ENCODE data around the gene SCGB1D2.
"Not testable (repeated sequence)": the region's sequence is repeated elsewhere in the genome, so short reads cannot be mapped to it uniquely, and the experiment has no call there.

Gene SCGB1D2, protein sequence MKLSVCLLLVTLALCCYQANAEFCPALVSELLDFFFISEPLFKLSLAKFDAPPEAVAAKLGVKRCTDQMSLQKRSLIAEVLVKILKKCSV

DNA sequence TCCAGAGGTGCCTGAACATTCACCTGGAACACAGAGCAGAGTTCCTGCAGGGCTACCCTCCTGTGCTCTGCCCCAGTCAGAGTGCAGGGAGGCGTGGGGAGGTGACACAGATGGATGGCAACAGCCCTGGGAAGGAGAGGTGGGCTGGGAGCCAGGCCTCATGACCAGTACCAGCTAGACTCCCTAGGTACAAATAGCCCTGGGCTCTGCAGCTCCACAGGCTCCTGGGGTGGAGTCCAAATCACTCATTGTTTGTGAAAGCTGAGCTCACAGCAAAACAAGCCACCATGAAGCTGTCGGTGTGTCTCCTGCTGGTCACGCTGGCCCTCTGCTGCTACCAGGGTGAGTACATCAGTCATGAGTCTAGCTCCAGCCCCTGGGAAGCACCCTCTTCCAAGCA, at the start of gene SCGB1D2:
Gene SCGB1D2 (plus strand): TSS at position 219 of the 400 bp plus-strand sequence. CDS start 69 bp downstream, at position 288.
- Mint-ChIP-seq H3K27me3 (peaks cover 34% of the 10 kb centered on the region), H3K36me3 (ENCODE audit: low read depth) (no peaks in the 10 kb centered on the region), H3K4me1 (no peaks in the 10 kb centered on the region), H3K27ac (no peak within 1 kb of the TSS), H3K4me3 (no peak within 1 kb of the TSS), H3K9me3 (no peaks in the 10 kb centered on the region)
- DNase-seq (no peak), ATAC-seq (no peak)

DNA sequence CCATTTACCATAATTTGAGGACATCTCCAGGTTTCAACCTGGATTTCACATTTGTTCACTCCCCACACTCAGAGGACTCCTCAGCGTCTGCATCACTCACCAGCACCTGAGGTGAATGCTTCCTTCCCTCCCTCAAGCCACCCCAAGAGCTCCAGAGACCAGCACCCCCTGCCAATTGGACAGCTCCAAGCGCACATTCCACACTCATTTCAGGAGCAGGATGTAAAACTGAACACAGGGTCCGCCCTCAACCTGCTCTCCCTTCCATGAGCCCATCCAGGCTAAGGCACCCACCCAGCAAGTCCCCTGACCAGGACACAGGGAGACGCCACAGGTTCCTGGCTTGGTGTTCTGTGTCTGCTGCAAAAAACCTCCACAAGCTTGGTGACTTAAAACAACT, 48.1 kb upstream of the SCGB1D2 start:
- peaks cover 33% of the 10 kb centered on the region for H3K27me3 Mint-ChIP-seq
- no peaks in the 10 kb centered on the region for H3K36me3 Mint-ChIP-seq (ENCODE audit: low read depth)
- DNase-seq (no peak), ATAC-seq (no peak)
- no peaks in the 10 kb centered on the region for H3K9me3 Mint-ChIP-seq
- no peak overlapping the region for H3K4me3 Mint-ChIP-seq
- no peaks in the 10 kb centered on the region for H3K4me1 Mint-ChIP-seq
- H3K27ac Mint-ChIP-seq = no peak overlapping the region

DNA sequence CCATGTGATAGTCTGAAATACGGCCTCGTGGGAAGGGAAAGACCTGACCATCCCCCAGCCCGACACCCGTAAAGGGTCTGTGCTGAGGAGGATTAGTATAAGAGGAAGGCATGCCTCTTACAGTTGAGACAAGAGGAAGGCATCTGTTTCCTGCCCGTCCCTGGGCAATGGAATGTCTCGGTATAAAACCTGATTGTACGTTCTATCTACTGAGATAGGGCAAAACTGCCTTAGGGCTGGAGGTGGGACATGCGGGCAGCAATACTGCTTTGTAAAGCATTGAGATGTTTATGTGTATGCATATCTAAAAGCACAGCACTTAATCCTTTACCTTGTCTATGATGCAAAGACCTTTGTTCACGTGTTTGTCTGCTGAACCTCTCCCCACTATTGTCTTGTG, 47.0 kb upstream of the SCGB1D2 start:
- not testable (repeated sequence) for ATAC-seq; H3K4me1 Mint-ChIP-seq; DNase-seq; H3K36me3 Mint-ChIP-seq (ENCODE audit: low read depth); H3K9me3 Mint-ChIP-seq; H3K27ac Mint-ChIP-seq; H3K4me3 Mint-ChIP-seq
- H3K27me3 Mint-ChIP-seq = peaks cover 26% of the 10 kb centered on the region

DNA sequence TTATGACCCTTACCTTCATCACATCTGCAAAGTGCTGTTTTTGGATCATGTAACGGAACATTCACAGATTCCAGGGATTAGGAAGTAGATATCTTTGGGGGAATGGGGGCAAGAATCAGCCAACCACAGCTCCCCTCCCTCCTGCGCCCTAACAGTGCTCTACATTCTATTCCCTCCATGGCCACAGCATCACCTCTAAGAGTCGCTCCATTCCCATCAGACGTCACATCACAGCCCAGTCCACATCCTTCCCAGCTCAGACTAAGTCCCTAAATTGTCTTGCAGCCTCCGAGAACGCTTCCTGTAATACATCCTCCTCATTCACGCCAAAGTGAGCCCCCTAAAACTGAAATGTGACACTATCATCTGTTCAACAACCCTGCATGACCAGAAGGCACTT, 46.1 kb upstream of the SCGB1D2 start:
- ATAC-seq (no peak), DNase-seq (no peak)
- Mint-ChIP-seq H3K4me3 (no peak overlapping the region), H3K27ac (no peak overlapping the region), H3K27me3 (peaks cover 27% of the 10 kb centered on the region), H3K9me3 (no peaks in the 10 kb centered on the region), H3K4me1 (no peaks in the 10 kb centered on the region), H3K36me3 (ENCODE audit: low read depth) (no peaks in the 10 kb centered on the region)

DNA sequence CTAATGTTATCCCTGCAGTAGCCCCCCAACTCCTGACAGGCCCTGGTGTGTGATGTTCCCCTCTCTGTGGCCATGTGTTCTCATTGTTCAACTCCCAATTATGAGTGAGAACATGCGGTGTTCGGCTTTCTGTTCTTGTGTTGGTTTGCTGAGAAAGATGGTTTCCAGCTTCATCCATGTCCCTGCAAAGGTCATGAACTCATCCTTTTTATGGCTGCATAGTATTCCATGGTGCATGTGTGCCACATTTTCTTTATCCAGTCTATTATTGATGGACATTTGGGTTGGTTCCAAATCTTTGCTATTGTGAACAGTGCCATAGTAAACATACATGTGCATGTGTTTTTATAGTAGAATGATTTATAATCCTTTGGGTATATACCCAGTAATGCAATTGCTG, 44.6 kb upstream of the SCGB1D2 start:
- H3K36me3 Mint-ChIP-seq (ENCODE audit: low read depth); DNase-seq; H3K4me3 Mint-ChIP-seq; H3K4me1 Mint-ChIP-seq; H3K27ac Mint-ChIP-seq; H3K9me3 Mint-ChIP-seq; ATAC-seq: not testable (repeated sequence)
- H3K27me3 Mint-ChIP-seq = peaks cover 28% of the 10 kb centered on the region

DNA sequence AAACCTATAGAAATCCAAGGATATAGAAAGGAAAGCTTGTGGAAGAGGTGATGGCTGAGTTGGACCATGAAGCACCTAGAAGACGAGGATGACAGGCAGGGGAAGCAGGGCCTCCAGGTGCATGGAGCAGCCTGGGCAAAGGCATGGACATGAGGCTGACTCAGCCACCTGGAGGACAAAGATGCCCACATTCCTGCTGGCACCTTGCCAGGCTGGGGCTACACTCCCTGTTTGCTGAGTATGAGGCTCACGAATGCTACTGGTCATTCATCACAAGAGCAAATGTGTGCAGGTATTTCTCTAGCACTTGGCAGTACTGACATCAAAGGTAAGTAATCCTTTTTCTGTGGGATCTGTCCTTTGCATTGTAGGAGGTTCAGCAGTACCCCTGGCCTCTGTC, 40.7 kb upstream of the SCGB1D2 start:
- H3K4me1 Mint-ChIP-seq = no peaks in the 10 kb centered on the region
- H3K27ac Mint-ChIP-seq = no peak overlapping the region
- H3K4me3 Mint-ChIP-seq = no peak overlapping the region
- no peaks in the 10 kb centered on the region for H3K36me3 Mint-ChIP-seq (ENCODE audit: low read depth)
- DNase-seq = no peak
- ATAC-seq = no peak
- peaks cover 11% of the 10 kb centered on the region for H3K27me3 Mint-ChIP-seq
- no peaks in the 10 kb centered on the region for H3K9me3 Mint-ChIP-seq

DNA sequence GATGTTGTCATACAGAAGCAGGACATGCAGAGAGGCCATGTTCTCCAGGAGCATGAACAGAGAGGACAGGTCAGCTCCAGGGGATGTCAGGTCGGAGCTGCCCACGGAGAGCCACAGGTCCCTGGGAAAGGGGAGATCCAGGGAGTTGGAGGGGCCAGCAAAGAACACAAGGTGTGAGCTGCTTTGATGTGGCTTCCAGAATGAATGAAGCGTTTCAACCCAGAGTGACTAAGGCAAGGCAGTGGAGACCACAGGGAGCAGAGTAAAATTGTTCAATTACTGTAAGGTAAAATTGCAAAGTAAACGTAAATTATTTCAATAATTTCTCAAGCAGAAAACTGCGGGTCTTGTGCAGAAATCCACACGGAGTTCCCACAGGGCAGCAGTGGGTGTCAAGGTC, 39.1 kb upstream of the SCGB1D2 start:
- H3K4me3 Mint-ChIP-seq = no peak overlapping the region
- H3K36me3 Mint-ChIP-seq (ENCODE audit: low read depth) = no peaks in the 10 kb centered on the region
- DNase-seq (no peak), ATAC-seq (no peak)
- no peaks in the 10 kb centered on the region for H3K9me3 Mint-ChIP-seq
- peaks cover 9% of the 10 kb centered on the region for H3K27me3 Mint-ChIP-seq
- H3K4me1 Mint-ChIP-seq = no peaks in the 10 kb centered on the region
- H3K27ac Mint-ChIP-seq = no peak overlapping the region

DNA sequence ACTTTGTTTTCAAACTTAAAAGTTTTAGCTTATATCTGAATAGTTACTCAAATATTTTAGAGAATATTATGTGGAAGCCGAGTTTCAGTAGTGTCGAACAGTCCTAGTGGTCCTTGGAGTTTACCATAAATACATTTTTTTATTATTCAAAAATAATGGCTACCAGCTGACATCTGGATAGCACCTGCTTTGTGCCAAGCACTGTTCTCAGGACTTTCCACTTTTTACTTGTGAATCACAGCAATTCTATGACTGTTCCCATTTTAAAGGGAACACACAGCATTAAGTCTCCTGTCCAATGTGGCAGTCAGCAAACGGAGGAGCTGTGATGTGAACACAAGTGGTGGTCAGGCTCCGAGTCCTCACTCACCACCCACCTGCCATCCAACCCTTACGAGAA, 37.6 kb upstream of the SCGB1D2 start:
- no peaks in the 10 kb centered on the region for H3K9me3 Mint-ChIP-seq
- no peaks in the 10 kb centered on the region for H3K36me3 Mint-ChIP-seq (ENCODE audit: low read depth)
- no peak overlapping the region for H3K4me3 Mint-ChIP-seq
- ATAC-seq = no peak
- H3K27me3 Mint-ChIP-seq = peaks cover 14% of the 10 kb centered on the region
- DNase-seq = no peak
- peaks cover 1% of the 10 kb centered on the region for H3K4me1 Mint-ChIP-seq
- H3K27ac Mint-ChIP-seq = no peak overlapping the region

DNA sequence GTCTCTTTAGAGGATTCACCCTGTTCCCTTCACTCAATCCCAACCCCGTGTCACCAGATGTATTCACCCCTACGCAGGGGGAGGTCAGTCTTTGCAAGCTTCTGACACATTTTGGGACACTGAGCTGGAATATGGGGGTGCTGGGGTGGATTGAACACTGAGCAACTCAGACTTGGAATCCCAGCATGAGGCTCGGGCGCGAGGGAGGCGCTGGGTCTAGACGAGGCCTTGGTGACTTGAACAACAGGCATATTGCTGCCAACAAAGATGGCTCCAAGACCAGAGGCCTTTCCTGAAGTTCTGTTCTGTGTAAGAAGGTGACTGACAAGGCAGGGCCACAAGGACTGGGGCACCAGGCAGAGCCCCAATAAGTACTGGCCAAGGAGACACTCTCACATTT, 36.6 kb upstream of the SCGB1D2 start:
- H3K9me3 Mint-ChIP-seq = no peaks in the 10 kb centered on the region
- no peaks in the 10 kb centered on the region for H3K36me3 Mint-ChIP-seq (ENCODE audit: low read depth)
- H3K27me3 Mint-ChIP-seq = peaks cover 10% of the 10 kb centered on the region
- peaks cover 1% of the 10 kb centered on the region for H3K4me1 Mint-ChIP-seq
- no peak overlapping the region for H3K27ac Mint-ChIP-seq
- no peak overlapping the region for H3K4me3 Mint-ChIP-seq
- DNase-seq (no peak), ATAC-seq (no peak)

DNA sequence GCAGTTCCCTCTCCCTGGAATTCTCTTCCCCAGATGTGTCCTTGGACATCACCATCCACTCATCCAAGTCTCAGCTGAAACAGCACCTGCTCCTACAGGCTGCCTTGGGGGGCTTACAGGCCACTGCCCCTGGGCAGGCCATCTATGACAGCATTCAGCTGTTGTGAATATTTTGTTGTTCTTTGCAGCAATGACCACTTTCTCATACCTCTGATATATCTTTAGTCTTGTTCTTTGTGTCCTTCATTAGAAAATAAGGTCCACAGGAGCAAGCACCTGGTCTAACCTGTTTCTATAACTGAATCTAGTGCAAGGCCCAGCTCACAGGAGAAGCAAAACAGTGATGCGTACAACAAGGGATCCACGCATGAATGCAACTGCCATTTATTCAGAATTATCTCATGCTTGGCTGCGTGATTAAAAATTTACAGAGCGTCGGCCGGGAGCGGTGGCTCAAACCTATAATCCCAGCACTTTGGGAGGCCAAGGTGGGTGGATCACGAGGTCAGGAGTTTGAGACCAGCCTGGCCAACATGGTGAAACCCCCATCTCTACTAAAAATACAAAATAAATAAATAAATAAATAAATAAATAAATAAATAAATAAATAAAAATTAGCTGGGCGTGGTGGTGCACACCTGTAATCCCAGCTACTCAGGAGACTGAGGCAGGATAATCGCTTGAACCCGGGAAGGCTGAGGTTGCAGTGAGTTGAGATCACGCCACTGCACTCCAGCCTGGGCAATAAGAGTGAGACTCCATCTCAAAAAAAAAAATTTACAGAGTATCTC, 35.6 kb upstream of the SCGB1D2 start:
- not testable (repeated sequence) for H3K4me3 Mint-ChIP-seq; H3K36me3 Mint-ChIP-seq (ENCODE audit: low read depth); H3K9me3 Mint-ChIP-seq; DNase-seq; ATAC-seq; H3K27ac Mint-ChIP-seq; H3K4me1 Mint-ChIP-seq
- H3K27me3 Mint-ChIP-seq = peaks cover 10% of the 10 kb centered on the region

DNA sequence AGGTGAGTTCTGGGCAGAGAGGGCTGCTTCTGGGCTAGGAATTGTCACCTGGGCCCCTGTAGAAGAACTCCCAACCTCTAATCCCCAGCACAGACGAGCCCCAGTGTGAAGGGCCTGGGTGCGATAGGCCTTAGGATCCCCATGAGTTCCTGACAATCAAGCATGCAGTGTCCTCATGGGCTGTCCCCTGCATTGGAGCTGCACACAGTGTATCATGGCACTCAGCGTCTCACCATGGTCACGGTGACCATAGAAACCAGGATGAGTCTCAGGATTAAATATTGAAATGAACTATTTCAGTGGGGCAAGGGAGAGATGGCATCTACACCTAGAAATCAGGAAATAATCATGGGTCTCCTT, 33.3 kb upstream of the SCGB1D2 start:
- H3K36me3 Mint-ChIP-seq (ENCODE audit: low read depth) = no peaks in the 10 kb centered on the region
- H3K27me3 Mint-ChIP-seq = peaks cover 7% of the 10 kb centered on the region
- no peak overlapping the region for H3K4me3 Mint-ChIP-seq
- H3K9me3 Mint-ChIP-seq = no peaks in the 10 kb centered on the region
- H3K4me1 Mint-ChIP-seq = peaks cover 1% of the 10 kb centered on the region
- no peak for ATAC-seq
- no peak overlapping the region for H3K27ac Mint-ChIP-seq
- no peak for DNase-seq

DNA sequence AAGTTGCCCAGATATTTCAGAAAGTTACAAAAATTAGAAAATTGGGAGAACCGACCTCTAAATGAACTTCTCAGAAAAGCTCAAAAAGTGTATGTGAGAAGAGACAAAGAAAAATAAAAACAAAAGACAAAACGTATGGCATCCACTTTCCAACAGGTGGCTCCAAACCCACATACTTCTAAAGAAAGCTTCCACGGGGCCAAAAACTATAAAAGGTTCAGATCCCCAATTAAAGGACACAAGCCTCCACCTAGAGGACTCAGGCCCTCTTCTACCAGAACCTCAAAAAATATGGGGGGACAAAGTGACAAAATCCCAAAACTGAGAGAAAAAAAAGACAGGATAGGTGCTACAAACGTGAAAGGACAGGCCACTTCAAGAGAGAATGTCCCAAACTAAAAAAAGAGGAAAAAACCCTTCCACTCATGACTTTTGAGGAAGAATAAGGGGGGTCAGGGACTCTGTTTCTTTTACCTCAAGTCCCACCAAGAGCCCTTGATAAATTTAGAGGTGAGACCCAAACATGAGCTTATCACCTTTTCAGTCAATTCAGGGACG, 24.8 kb upstream of the SCGB1D2 start:
- Mint-ChIP-seq H3K4me3 (no peak overlapping the region), H3K36me3 (ENCODE audit: low read depth) (peaks cover 2% of the 10 kb centered on the region), H3K9me3 (peaks cover 12% of the 10 kb centered on the region), H3K27me3 (peaks cover 15% of the 10 kb centered on the region), H3K27ac (no peak overlapping the region), H3K4me1 (no peaks in the 10 kb centered on the region)
- ATAC-seq (no peak), DNase-seq (no peak)

DNA sequence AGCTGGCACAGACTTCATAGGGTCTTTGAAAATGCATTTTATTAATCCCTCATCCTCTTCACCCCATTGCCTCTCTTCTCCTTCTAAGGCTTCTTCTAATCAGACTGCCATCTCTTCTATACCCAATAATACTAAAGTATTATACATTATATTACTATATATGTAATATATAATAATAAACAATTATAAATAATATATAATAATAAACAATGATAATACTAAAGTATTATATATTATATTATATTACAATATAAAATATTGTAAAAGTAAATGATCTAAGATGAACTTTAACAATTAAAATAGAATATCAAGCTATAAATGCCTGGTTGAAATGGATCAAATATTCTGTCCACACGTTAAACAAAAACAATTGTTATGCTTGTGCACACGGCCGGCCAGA, 20.5 kb upstream of the SCGB1D2 start:
- DNase-seq (no peak), ATAC-seq (no peak)
- no peak overlapping the region for H3K27ac Mint-ChIP-seq
- H3K4me3 Mint-ChIP-seq = no peak overlapping the region
- peaks cover 5% of the 10 kb centered on the region for H3K36me3 Mint-ChIP-seq (ENCODE audit: low read depth)
- H3K9me3 Mint-ChIP-seq = peaks cover 41% of the 10 kb centered on the region
- peaks cover 14% of the 10 kb centered on the region for H3K27me3 Mint-ChIP-seq
- no peaks in the 10 kb centered on the region for H3K4me1 Mint-ChIP-seq

DNA sequence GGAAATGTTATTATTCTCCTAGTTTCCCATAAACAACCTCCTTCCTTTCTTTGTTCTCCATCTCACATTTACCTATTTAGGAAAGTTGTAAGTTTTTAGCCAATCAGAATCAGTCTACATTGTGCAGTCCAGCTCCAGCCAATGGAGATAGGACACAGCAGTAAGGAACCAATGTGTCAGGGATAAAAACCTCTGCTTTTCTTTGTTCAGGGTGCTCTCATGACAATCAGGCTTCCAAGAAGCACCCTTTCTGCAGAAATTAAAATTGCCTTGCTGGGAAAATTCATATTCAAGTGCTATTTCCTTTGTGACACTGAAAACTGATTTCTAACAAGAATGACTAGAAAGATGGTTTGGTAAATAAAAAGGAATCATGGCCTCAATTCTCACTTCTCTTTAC, 18.9 kb upstream of the SCGB1D2 start:
- no peak overlapping the region for H3K4me3 Mint-ChIP-seq
- DNase-seq = no peak
- no peak for ATAC-seq
- no peak overlapping the region for H3K27ac Mint-ChIP-seq
- H3K4me1 Mint-ChIP-seq = no peaks in the 10 kb centered on the region
- peaks cover 41% of the 10 kb centered on the region for H3K9me3 Mint-ChIP-seq
- peaks cover 5% of the 10 kb centered on the region for H3K36me3 Mint-ChIP-seq (ENCODE audit: low read depth)
- H3K27me3 Mint-ChIP-seq = peaks cover 4% of the 10 kb centered on the region

DNA sequence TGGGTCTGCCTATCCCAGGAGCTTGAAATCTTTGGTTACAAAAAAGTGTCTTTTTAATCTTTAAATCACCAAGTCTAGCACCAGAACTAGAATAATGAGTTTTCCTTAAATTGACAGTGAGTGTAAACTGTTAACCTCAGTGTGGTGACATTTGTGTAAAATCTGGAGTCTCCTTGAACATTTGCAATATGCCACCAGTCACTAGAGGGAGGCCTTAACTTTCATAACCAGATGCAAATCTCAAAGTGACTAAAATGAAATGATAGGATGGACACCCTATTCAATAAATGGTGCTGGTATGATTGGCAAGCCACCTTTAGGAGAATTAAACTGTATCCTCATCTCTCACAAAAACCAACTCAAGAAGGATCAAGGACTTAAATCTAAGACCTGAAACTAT, 8.3 kb upstream of the SCGB1D2 start:
- no peaks in the 10 kb centered on the region for H3K36me3 Mint-ChIP-seq (ENCODE audit: low read depth)
- H3K4me1 Mint-ChIP-seq = no peaks in the 10 kb centered on the region
- H3K9me3 Mint-ChIP-seq = no peaks in the 10 kb centered on the region
- H3K4me3 Mint-ChIP-seq = no peak overlapping the region
- H3K27ac Mint-ChIP-seq = no peak overlapping the region
- no peak for DNase-seq
- no peak for ATAC-seq
- peaks cover 34% of the 10 kb centered on the region for H3K27me3 Mint-ChIP-seq
